Fibroblast of pulmonary artery (primary cell): ENCODE measurements around the gene HORMAD1.
"Not testable (repeated sequence)": the region's sequence is repeated elsewhere in the genome, so short reads cannot be mapped to it uniquely, and the experiment has no call there.

Experiments used
- DNase-seq: peaks from one replicate; pipeline ENCODE4 v3.0.0-alpha.2; 2010; ENCODE audit warnings: low read depth
- H3K4me3 ChIP-seq: replicated peaks from 2 replicates; pipeline ENCODE4 v1.5.1; 2011; ENCODE audit warnings: low read depth, mild to moderate bottlenecking, control low read depth, low read length, moderate library complexity
- TF ChIP-seq, protein P1 (sequence below): IDR thresholded peaks from 2 replicates; pipeline ENCODE4 v1.5.1; 2011; ENCODE audit warnings: mild to moderate bottlenecking, control low read depth, low read length, inconsistent platforms; ENCODE audit errors: missing control alignments

Gene HORMAD1, protein sequence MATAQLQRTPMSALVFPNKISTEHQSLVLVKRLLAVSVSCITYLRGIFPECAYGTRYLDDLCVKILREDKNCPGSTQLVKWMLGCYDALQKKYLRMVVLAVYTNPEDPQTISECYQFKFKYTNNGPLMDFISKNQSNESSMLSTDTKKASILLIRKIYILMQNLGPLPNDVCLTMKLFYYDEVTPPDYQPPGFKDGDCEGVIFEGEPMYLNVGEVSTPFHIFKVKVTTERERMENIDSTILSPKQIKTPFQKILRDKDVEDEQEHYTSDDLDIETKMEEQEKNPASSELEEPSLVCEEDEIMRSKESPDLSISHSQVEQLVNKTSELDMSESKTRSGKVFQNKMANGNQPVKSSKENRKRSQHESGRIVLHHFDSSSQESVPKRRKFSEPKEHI

DNA sequence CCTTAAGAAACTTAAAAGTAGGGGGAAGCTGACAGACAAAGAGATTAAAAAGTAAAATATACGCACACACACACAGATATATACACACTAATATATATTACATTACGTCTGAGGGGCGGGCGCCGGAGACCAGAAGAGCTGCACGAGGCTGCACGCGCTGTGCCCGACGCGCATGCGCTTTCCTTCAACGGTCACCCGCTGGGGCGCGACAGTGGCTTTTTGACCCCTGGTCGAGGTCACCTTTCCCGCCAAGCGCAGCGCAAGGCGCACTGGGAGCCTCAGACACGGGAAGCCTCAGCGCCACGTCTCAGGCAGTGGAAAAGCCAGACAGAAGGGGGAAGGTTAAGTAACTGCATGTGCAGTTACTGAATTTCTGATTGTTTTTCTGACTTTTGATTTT is at the start of gene HORMAD1:
Gene HORMAD1, minus strand, starts transcription at position 193 of the 400 bp plus-strand sequence. CDS start 1,390 bp downstream, outside the sequence.
- no peak within 1 kb of the TSS for H3K4me3 ChIP-seq

DNA sequence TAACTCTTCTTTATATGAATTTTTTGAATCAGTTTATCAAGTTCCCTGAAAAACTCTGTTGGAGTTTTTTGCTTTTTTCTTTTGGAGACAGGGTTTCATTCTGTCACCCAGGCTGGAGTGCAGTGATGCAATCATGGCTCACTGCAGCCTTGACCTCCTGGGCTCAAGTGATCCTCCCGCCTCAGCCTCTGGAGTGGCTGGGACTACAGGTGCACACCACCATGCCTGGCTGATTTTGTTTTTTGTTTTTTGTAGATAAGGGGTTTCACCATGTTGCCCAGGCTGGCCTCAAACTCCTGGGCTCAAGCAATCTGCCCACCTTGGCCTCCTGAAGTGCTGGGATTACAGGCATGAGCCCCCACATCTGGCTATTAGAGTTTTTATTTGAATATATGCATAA is 47.0 kb upstream of the HORMAD1 start:
- H3K4me3 ChIP-seq, DNase-seq: not testable (repeated sequence)

More for the DNA sequence above, at the start of gene HORMAD1:
- no peak for DNase-seq
- TF ChIP-seq, protein P1, sequence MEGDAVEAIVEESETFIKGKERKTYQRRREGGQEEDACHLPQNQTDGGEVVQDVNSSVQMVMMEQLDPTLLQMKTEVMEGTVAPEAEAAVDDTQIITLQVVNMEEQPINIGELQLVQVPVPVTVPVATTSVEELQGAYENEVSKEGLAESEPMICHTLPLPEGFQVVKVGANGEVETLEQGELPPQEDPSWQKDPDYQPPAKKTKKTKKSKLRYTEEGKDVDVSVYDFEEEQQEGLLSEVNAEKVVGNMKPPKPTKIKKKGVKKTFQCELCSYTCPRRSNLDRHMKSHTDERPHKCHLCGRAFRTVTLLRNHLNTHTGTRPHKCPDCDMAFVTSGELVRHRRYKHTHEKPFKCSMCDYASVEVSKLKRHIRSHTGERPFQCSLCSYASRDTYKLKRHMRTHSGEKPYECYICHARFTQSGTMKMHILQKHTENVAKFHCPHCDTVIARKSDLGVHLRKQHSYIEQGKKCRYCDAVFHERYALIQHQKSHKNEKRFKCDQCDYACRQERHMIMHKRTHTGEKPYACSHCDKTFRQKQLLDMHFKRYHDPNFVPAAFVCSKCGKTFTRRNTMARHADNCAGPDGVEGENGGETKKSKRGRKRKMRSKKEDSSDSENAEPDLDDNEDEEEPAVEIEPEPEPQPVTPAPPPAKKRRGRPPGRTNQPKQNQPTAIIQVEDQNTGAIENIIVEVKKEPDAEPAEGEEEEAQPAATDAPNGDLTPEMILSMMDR = no peak

DNA sequence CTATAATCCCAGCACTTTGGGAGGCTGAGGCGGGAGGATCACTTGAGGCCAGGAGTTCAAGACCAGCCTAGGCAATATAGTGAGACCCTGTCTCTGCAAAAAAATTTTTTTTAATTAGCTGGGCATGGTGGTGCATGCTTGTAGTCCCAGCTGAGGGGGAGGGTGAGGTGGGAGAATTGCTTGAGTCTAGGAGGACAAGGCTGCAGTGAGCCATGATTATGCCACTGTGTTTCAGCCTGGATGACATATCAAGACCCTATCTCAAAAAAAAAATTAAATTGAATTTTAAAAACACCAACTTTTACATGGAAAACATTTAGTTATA is 45.2 kb upstream of the HORMAD1 start:
- not testable (repeated sequence) for H3K4me3 ChIP-seq

DNA sequence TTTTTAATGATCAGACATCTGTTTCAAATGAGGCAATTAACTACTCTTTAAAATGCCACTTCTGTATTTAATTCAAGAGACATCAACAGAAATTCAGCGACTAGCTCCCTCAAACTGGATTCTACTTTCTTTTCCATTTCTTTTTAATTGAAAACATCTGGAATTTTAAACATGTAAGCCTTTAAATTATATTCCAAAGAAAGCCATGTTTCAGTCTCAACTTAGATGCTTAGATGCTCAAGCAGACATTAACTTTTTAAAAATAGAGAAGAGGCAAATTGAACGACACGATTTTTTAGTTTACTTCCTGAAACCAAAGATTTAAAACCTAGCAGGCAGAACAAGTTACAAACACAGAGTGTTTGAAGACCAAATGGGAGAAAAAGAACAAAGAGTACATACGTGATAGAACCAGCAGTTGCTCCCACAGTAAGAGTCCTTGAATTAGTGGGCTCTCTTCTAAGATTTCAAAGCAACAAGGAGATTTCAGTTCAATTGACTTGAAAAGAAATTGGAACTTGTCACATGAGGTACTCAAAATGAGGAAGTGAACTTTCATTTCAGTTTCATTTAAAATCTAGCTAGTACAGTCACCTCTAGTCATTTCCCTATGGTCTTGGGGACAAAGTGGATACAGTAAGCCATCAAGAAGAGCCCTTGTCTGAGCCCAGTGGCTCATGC is 44.7 kb upstream of the HORMAD1 start, which contains the start of gene CTSS:
Gene CTSS, minus strand, starts transcription at position 483 of the 681 bp plus-strand sequence. CDS start 1,015 bp downstream, outside the sequence.
- H3K4me3 ChIP-seq = no peak within 1 kb of the TSS
- peak; percentile 20 for DNase-seq

More for the DNA sequence above, 45.2 kb upstream of the HORMAD1 start:
- DNase-seq = not testable (repeated sequence)

DNA sequence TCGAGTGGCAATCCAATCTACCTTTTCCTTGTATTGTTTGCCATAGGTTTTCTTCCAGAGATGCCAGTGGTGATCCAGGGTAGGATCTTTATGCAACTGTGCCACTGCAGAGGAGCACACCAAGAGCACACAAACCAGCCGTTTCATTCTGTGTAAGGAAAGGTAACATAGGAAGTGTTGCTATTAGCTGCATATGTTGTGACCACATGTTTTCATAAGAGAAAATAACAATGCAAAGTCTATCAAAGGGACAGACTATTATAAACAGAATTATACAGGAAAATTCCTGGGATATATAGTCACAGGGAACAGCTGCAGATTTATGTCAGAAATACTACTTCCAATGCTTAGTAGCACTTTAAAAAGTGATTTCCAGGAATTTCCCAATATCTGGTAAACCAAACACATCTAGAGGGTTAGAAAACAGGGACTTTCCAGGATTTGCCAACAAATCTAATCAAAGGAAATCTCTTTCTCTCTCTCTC is 44.0 kb upstream of the HORMAD1 start:
- H3K4me3 ChIP-seq = no peak overlapping the region
- DNase-seq = peak; percentile 89
- TF ChIP-seq, protein P1 = no peak

More for the DNA sequence above, 44.7 kb upstream of the HORMAD1 start, which contains the start of gene CTSS:
- TF ChIP-seq, protein P1 = no peak

DNA sequence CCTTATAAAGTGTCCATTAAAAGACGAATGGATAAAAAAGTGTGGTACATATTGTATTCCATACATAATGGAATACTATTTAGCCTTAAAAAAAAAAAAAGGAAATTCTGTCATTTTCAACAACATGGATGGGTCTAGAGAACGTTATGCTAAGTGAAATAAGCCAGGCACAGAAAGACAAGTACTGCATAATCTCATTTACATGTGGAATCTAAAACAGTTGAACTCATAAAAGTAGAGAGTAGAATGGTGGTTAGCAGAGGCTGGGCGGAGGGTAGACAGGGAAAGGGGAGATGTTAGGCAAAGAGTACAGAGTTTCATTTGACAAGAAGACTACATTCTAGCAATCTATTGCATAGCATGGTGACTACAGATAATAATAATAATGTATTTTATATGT is 42.3 kb upstream of the HORMAD1 start:
- H3K4me3 ChIP-seq = no peak overlapping the region
- no peak for DNase-seq
- TF ChIP-seq, protein P1 = no peak

DNA sequence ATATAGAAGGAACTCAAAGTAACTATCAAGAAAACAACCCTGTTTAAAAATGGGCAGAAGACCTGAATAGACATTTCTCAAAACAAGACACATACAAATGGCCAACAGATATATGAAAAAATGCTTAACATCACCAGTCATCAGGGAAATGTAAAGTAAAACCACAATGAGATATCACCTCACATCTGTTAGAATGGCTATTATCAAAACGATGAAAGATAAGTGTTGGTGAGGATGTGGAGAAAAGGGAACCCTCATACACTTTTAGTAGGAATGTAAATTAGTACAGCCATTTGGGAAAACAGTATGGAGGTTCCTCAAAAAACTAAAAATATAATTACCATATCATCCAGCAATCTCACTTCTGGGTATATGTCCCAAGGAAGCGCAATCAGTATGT is 41.9 kb upstream of the HORMAD1 start:
- H3K4me3 ChIP-seq = no peak overlapping the region
- TF ChIP-seq, protein P1 = no peak
- DNase-seq = no peak
